Sigmoid colon (tissue), 7 donors: Measurements from ENCODE around the gene SMPDL3A. TPM values are rescaled to one million over a fixed set of nuclear protein-coding genes. Genes with fewer than 3 reads are reported as not detected.

Experiments
- DNase-seq: peaks from one replicate; pipeline ENCODE4 v3.0.0-alpha.2; 2019
- H3K27ac ChIP-seq, 4 donors: fragments of 200-600 bp; sonication (generic); one replicate each; pipeline ENCODE4 v1.5.1; 2016 to 2019; ENCODE audit warnings: mild to moderate bottlenecking in 1 of 4
- H3K27me3 ChIP-seq, 3 donors: fragments of 200-600 bp; sonication (generic); one replicate each; pipeline ENCODE4 v1.5.1; 2019; ENCODE audit warnings: mild to moderate bottlenecking in 1 of 3
- H3K36me3 ChIP-seq, 4 donors: fragments of 200-600 bp; sonication (generic); one replicate each; pipeline ENCODE4 v1.5.1; 2016 to 2019
- H3K4me1 ChIP-seq, 4 donors: fragments of 200-600 bp; sonication (generic); one replicate each; pipeline ENCODE4 v1.5.1; 2017 to 2019
- H3K4me3 ChIP-seq, 4 donors: fragments of 200-600 bp; sonication (generic); one replicate each; pipeline ENCODE4 v1.5.1; 2017 to 2019; ENCODE audit warnings: mild to moderate bottlenecking in 2 of 4, moderate library complexity in 1 of 4
- H3K9me3 ChIP-seq, 4 donors: fragments of 200-600 bp in 3 of 4; sonication (generic) in 3 of 4; one replicate each; pipeline versions ENCODE4 v1.5.1 to v1.6.1; 2013 to 2019
- EP300 ChIP-seq, 4 donors: sonication (generic); formaldehyde crosslinking; IDR thresholded peaks; one replicate each; pipeline ENCODE4 v1.6.1; 2017; ENCODE audit warnings: antibody characterized with exemption in 4 of 4
- POLR2A ChIP-seq, 2 donors: fragments of 450-650 bp; IDR thresholded peaks; one replicate each; pipeline ENCODE4 v1.6.1; 2016; ENCODE audit warnings: antibody characterized with exemption in 2 of 2, mild to moderate bottlenecking in 2 of 2, moderate library complexity in 2 of 2
- POLR2AphosphoS5 ChIP-seq, 4 donors: sonication (generic); formaldehyde crosslinking; IDR thresholded peaks; one replicate each; pipeline ENCODE4 v1.6.1; 2017; ENCODE audit warnings: antibody characterized with exemption in 4 of 4
- WGBS, 2 donors: extraction: QIAGEN DNeasy Blood & Tissue Kit; methylation state at CpG; one replicate each; pipeline ENCODE4 v1.1.7; 2013; 5-methylcytosine and 5-hydroxymethylcytosine counted together
- intact Hi-C: fragments of 100-400 bp; cut with DNase I; formaldehyde crosslinking; loops from one replicate; pipeline ENCODE4 v1.15.1; 2023
- polyA plus RNA-seq, 3 donors: library from polyadenylated mRNA; stranded (reverse); fragments of 200-250 nt; gene quantifications; one replicate each; pipeline ENCODE4 v1.2.3, GENCODE V29; 2013
- total RNA-seq, 4 donors: library from RNA; depleted of rRNA; stranded (reverse); fragments of >200 nt; gene quantifications; one replicate each; pipeline ENCODE4 v1.1.0, GENCODE V29; 2016
- TF ChIP-seq, protein P1 (sequence below), 4 experiments: fragments of 450-650 bp in 3 of 4; fragments of 200-600 bp in 1 of 4; IDR thresholded peaks; one replicate each; pipeline ENCODE4 v1.5.1; 2016 to 2019; ENCODE audit warnings: antibody characterized with exemption in 4 of 4, mild to moderate bottlenecking in 3 of 4, moderate library complexity in 2 of 4
- donor health status: healthy with polysubstance abuse.
- donor health status: Bipolar disorder and iron deficiency.
- donor health status: healthy.

Gene SMPDL3A
- total and polyA plus RNA-seq, 7 donors = 6.4 to 91.3 (median 11.9) TPM

DNA sequence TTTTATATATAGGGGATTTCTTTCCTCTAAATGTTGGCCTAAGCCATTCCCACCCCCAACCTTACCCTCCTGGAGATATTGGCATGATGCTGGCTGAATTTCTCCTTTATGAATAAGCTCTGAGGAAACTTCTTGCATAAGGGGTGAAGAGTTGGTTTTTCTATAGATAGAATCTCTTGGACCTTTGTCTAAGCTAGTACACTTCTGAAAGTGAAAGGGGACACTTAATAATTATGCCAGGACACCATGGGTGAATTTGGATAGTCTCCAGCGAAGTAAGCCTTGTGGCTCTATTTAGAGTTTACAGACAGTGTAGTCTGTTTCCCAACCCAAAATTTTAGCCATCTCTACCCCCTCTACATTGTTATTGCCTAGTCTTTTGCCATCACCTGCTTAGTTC lies 36.6 kb upstream of the SMPDL3A start:
- Histone ChIP-seq H3K27me3 (no peaks in the 10 kb centered on the region), H3K4me3 (no peak overlapping the region), H3K4me1 (peaks cover 0 to 3% (median 0%) of the 10 kb centered on the region in 4 donors), H3K36me3 (no peaks in the 10 kb centered on the region), H3K9me3 (no peaks in the 10 kb centered on the region), H3K27ac (no peak overlapping the region)
- DNase-seq = no peak
- WGBS, 2 donors = 35 to 47% methylated on average over 1 of the region's 1 CpG
- intact Hi-C loops = no loop called here
- TF ChIP-seq EP300 (IDR thresholded peaks at IDR 0.05) (no peak), POLR2A (IDR thresholded peaks at IDR 0.05) (no peak), POLR2AphosphoS5 (IDR thresholded peaks at IDR 0.05) (no peak)
- TF ChIP-seq, protein P1, sequence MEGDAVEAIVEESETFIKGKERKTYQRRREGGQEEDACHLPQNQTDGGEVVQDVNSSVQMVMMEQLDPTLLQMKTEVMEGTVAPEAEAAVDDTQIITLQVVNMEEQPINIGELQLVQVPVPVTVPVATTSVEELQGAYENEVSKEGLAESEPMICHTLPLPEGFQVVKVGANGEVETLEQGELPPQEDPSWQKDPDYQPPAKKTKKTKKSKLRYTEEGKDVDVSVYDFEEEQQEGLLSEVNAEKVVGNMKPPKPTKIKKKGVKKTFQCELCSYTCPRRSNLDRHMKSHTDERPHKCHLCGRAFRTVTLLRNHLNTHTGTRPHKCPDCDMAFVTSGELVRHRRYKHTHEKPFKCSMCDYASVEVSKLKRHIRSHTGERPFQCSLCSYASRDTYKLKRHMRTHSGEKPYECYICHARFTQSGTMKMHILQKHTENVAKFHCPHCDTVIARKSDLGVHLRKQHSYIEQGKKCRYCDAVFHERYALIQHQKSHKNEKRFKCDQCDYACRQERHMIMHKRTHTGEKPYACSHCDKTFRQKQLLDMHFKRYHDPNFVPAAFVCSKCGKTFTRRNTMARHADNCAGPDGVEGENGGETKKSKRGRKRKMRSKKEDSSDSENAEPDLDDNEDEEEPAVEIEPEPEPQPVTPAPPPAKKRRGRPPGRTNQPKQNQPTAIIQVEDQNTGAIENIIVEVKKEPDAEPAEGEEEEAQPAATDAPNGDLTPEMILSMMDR (IDR thresholded peaks at IDR 0.05) = no peak

DNA sequence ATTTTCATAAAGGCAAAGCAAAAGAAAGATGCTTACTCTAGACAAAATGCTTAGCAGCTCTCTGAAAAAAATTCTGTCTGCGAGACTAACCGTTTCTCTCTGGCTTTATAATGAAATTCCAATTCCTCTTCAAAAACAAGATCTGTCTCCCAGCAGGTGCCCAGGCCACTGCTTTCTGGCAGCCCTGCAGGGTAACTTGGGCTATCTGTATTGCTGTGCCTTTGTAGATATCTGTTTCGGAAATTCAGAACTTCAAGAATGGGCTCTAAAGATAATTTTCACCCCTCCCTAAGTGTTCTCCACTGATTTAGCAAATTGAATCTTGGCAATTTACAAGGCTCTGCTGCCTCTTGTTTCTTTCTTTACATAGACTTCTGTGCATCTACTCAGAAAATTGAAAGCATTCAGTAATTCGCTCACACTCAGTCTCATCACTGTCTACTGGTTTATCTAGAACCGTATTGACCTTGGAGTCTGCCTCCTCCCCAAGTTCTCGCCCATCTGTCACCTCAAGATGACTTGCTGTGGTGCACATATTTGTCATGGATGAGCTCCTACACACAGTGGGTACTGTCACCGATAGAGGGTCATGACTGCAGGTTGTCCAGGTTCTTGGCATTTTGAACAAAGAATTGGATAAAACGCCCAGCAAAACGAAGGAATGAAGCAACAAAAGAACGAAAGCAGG lies 35.9 kb upstream of the SMPDL3A start:
- DNase-seq = no peak
- no peaks in the 10 kb centered on the region for H3K9me3 ChIP-seq
- H3K27me3 ChIP-seq = no peaks in the 10 kb centered on the region
- intact Hi-C loops = no loop called here
- WGBS, 2 donors = 91 to 92% methylated on average over 10 of the region's 10 CpGs
- TF ChIP-seq POLR2A (IDR thresholded peaks at IDR 0.05) = no peak
- TF ChIP-seq POLR2AphosphoS5 (IDR thresholded peaks at IDR 0.05) = no peak
- TF ChIP-seq, protein P1 (IDR thresholded peaks at IDR 0.05) = no peak
- no peak for TF ChIP-seq EP300 (IDR thresholded peaks at IDR 0.05)
- H3K27ac ChIP-seq = no peak overlapping the region
- peaks cover 0 to 3% (median 0%) of the 10 kb centered on the region in 4 donors for H3K4me1 ChIP-seq
- H3K4me3 ChIP-seq = no peak overlapping the region
- no peaks in the 10 kb centered on the region for H3K36me3 ChIP-seq

DNA sequence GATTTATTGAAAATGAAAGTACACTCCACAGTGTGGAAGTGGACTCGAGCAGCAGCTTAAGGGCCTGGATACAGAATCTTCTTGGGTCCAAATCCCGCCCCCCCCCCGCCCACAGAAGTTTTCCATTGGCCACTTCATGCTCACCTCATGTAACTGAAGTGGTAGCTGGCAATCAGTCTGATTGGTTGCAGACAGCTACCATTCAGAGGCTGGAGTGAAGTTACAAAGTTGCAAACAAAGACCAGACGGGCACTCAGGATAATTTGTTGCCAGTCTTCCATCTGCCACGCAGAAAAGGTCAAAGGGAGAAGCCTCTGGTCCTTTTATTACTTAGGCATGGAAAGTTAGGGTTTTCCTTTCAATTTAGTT lies 35.4 kb upstream of the SMPDL3A start:
- DNase-seq = no peak
- no peak overlapping the region for H3K4me3 ChIP-seq
- no peak for TF ChIP-seq POLR2A (IDR thresholded peaks at IDR 0.05)
- no peak for TF ChIP-seq POLR2AphosphoS5 (IDR thresholded peaks at IDR 0.05)
- no peak for TF ChIP-seq EP300 (IDR thresholded peaks at IDR 0.05)
- TF ChIP-seq, protein P1 (IDR thresholded peaks at IDR 0.05) = no peak
- H3K4me1 ChIP-seq = peaks cover 0 to 3% (median 0%) of the 10 kb centered on the region in 4 donors
- H3K9me3 ChIP-seq = no peaks in the 10 kb centered on the region
- H3K27ac ChIP-seq = no peak overlapping the region
- intact Hi-C loops = no loop called here
- no peaks in the 10 kb centered on the region for H3K27me3 ChIP-seq
- H3K36me3 ChIP-seq = no peaks in the 10 kb centered on the region
- WGBS, 2 donors = 59 to 70% methylated on average over 5 of the region's 5 CpGs

DNA sequence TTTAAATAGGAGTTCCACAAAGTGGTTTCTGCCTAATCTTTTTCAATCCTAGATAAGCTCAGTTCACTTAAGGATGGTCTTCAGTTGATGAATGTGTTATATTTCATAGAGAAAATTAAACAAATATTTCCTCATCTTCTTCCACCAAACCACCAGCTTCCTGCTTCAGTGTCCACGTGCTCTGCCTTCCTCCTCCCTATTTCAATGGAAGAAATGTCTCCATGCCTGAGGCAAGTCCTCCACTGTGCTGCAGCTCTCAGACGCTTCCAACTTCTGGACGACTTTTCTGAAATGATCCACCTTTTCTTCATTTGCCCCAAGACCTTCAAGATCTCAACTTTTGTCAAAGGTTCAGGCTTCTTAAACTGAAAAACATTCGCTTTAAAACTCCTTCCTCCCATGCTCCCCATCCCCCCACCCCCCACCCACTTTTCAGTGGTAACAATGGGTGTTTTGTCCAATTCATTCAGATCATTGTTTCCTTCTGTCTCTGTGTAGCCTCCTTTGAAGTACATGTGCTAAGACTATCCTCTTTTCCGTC lies 34.8 kb upstream of the SMPDL3A start:
- WGBS, 2 donors = 81 to 89% methylated on average over 5 of the region's 5 CpGs
- TF ChIP-seq POLR2A (IDR thresholded peaks at IDR 0.05) (no peak), POLR2AphosphoS5 (IDR thresholded peaks at IDR 0.05) (no peak), EP300 (IDR thresholded peaks at IDR 0.05) (no peak)
- TF ChIP-seq, protein P1 (IDR thresholded peaks at IDR 0.05) = no peak
- DNase-seq = no peak
- Histone ChIP-seq H3K4me3 (no peak overlapping the region), H3K9me3 (no peaks in the 10 kb centered on the region), H3K36me3 (no peaks in the 10 kb centered on the region), H3K27ac (no peak overlapping the region), H3K4me1 (peaks cover 0 to 3% (median 0%) of the 10 kb centered on the region in 4 donors), H3K27me3 (no peaks in the 10 kb centered on the region)
- intact Hi-C loops = no loop called here
